SW480 (cell line): ENCODE measurements around the gene ARAP1.

Experiments used
- DNase-seq: peaks from one replicate; pipeline ENCODE4 v3.0.0-alpha.2; 2016; ENCODE audit warnings: low spot score

The ARAP1 gene

DNA sequence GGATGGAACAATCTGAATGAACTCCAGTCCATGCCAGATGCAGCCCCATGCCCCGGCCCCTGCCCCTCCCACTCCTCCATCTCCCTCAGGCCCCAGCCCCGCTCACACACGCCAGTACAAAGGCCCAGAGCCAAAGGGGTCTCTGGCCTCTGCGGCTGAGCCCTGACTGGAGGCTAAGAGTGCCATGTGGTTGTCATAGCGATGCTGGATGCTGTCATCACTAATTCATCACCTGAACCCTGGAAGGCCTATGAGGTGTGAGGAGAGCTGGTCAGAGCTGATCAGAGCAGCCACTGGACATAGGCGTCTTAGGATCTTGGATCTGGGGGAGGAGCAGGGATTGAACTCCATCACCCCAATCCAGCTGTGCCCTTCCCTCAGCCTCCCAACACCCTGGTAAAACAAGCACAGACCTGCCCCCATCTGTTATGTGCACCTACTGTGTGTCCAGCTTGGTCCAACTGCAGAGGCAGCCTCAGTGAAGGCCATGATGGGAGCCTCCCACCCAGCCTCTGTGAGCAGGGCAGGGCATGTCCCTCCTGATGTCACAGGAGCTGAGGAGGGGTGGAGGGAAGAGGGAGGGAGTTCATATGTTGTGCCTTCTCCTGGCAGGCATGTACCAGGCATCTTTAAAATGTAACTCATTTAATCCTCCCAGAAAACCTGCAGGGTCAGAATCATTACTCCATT is 94.7 kb downstream of the ARAP1 start:
- no peak for DNase-seq

DNA sequence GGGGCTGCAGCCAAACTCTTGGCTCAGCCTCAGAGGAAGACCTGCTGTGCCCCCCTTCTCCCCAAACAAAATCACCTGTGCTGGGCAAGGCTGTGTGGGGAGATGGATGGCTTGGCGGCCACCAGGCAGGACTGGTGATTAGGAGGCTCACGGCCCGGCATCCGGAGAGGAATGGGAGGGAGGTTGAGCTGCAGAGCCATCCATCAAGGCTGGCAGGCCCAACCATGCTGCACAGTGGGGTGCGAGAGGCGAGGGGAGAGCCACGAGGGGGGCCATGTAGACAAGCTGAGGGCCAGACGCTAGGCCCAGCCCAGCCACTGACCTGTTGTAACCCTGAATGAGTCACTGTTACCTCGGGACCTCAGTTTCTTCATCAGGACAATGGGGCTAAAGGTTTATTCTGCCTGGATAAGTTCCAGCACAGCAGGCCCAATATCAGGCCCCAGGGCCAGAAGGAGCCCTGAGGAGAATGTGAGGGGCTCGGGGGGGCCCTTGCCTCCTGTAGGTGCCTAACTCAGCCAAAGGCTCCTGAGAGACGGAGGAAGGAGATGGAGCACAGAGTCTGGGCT is 96.2 kb downstream of the ARAP1 start:
- DNase-seq, result no peak

DNA sequence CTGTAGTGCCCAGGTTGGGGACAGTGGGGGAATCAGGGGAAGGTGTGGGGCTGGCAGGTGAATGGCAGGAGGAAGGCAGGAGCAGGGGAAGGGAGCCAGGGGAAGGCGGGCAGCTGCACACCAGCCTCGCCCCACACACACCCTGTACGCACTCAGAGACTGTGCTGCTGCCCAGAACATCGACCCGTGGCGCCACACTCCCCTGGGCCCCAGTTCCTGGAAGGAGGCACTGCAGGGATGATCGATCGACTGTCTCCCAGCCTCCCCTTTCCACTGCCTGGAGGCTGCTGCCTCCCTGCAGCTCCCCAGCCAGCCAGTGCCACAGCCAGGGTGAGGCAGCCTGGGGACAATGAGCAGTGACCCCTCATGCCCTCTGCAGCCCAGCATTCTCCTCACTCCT is 97.2 kb downstream of the ARAP1 start:
- DNase-seq, result no peak

DNA sequence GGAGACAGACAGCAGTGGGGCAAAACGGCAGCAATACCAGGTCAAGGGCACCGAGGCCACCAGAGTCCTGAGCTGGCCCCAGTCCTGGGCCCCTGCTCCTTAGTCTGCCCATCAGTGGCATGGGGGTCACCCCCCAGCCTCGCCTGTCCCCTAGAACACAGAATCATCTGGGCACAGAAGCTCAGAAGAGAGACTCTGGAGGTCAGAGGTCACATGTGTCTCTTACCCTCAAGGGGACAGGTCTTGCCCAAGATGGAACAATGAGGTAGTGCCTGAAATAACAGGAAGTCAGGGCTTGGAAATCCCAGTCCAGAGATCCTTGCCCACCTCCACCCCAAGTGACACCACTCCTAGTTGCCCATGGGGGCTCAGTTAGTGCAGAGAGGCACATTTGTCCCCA is 98.6 kb downstream of the ARAP1 start:
- DNase-seq, result no peak

DNA sequence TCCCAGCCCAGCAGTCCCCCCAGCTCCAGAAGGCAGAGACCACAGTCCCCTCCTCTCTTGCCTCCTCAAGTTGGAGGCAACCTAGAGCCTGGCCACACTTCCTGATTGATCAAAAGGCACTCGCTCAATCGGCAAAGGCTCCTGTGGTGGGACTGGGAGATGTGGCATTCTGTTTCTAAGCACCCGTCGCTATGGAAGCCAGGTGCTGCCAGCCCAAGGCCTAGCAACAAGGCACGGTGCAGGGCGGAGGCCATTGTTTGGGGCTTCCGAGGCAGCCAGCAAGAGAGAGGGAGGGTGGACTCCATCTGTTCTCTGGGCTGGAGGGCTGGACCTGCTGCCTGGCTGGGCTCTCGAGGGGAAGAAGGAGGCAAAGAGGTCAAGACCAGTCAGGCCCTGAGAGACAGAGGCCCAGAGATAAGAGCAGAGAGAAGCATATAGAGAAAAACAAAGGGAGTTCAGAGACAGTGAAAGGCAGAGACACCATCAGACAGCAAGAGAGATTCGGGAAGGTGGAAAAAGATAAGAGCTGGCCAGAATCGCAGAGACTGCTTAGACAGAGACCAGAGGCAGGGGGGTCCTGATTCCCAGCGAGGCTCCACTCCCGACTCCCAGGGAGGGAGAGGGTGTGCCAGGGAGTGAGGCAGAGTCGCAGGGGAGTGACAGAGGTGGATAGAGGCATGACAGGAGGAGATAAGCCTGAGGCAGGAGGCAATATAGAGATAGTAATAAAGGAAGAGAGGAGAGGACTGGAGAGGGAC is 99.2 kb downstream of the ARAP1 start:
- no peak for DNase-seq

DNA sequence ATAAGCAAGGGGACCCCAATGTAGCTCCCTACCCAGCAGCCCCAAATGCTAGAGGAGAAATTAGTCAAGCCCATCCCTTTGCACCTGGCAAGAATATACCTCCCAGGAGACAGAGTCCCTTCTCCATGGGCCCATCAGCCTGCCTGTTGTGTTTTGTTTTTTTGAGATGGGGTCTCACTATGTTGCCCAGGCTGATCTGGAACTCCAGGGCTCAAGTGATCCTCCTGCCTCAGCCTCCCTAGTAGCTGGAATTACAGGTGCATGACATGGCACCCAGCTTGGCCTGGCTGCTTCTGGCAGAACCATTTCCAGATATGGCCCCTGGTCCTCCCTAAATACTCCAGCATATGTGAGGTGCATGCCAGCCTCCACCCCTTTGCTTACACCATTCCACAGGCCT is 100.1 kb downstream of the ARAP1 start:
- DNase-seq, result no peak

DNA sequence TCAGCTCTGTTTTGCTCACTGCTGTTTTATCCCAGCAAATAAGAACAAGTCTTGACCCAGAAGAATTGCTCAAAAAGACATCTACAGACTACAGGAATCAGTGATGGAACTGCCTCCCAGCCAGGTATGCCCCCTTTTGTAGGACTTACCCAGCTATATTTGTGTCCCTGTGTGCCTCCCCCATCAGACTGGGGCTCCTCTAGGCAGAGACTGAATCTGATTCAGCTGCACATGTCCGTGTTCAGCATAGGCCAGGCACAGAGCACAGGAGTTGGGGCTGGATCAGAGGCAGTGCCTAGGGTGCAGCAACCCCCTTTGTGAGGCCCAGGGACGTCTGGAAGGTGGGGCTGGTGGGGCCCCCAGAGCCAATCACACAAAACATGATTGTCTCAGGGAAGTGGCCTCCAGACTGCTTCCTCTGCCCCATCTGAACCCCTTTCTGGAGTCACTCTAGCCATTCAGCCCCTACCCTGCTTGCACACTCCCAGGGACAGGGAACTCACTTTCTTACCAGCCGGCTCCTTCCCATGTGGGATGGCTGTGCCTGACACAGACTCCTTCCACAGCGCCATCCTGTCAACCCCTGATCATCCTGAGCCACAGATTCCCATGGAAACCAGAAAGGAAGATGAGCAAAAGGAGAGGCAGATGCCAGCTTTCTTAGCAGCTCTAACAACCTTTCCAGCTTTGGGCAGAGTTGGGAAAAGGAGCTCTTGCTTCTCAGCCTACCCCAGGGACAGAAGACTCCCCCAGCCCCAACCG is 102.8 kb downstream of the ARAP1 start:
- DNase-seq, result no peak

DNA sequence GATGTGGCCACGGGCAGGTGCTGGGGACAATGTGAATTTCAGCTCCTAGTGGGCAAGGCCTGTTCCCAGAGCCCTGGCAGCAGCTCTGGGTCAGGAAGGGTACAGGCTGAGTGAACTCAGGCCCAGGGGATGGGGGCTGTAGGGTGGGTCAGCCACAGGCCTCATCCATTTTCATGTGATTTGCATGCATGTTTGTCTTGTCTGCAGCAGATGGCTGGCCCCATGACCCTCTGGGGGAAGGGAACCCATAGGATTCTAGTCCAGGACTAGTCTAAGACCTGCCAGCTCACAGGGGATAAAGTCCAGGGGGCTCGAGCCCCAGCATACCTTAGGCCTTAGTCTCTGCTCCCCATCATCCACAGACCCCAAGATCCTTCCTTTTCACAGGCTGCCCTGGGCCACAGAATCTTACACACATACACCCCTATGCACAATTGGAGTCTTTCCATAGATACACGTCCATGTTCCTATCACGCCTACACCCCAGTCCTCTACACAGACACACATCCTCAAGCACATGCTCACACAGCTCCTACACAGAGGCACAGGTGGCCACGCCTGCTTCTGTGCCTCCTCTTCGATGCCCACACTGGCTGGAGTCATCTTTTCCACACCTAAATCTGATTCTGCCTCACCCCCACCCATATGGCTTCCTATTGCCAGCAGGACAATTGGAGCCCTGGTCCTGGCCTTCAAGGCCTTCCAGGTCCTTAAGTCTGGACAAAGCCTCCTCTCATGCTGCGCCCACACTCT is 103.6 kb downstream of the ARAP1 start:
- no peak for DNase-seq

DNA sequence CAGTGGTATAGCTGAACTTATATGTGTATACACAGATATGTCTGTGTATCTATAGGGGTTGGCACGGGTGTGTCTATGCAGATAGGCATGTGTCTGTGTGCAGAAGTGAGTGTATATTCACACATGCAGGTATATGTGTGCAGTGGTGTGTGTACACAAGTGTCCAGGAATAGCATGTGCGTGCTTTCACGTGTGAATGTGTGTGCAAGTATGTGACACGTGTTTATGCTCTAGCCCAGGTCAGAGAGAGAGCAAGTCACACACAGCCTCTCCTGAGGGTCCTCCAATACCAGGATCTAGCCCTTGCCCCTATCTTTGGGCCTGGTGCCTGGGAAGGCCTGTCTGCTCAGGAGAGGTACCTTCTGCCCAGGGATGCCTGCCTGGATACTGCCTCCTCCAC is 104.3 kb downstream of the ARAP1 start:
- DNase-seq, result no peak

DNA sequence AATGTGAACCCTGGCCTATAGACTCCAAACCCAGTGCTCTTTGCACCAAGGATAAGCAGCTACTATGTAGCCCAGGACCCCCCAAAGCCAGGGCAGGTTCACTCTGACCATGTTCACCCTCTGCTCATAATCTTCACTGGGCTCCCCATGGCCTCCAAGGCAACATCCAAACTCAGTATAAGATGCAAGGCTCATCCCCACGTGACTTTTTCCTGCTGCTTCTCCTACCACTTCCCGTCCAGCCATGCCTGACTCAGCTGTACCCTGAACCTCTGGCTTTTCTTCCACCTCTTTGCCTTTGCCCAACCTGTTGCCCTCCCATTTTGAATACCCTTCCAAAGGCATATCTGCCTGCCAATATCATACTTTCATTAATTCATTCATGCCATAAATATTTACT is 105.7 kb downstream of the ARAP1 start:
- no peak for DNase-seq

DNA sequence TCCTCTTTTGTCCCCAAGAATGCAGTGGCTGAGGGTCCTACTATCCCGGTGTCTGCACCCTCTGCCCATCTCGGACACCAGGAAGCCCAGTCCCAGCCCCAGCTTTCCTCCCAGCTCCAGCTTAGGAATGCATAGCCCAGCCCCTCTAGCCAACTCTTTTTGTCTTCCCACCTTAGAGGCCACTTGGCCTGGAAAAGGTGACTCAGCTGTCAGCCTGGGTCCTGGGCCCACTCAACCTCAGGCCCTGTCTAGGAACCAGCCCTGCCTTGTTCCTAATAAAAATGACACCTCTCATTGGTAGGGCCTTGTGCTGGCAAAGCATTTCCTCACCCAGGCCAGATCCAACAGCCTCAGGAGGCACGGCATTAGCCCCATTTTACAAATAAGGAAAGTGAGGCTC is 106.2 kb downstream of the ARAP1 start:
- no peak for DNase-seq

DNA sequence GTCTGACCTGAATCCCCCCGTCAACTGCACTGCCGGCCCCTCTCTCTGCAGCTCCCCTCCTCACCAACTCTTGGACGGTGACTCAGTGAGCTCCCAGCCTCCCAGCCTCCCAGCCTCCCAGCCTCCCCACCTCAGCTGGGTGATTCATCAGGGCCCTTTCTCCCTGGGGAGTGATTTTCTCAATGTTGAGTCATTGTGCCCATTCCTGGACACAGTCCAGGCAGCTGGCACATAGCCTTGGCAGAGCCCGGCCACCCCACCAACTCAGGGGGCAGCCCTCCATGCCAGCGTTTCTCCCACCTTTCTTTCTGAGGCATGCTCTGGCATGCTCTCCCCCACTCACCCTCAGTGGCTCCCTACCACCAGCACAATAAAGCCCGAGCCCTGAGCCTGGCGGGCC is 108.7 kb downstream of the ARAP1 start:
- peak; percentile 38 for DNase-seq

DNA sequence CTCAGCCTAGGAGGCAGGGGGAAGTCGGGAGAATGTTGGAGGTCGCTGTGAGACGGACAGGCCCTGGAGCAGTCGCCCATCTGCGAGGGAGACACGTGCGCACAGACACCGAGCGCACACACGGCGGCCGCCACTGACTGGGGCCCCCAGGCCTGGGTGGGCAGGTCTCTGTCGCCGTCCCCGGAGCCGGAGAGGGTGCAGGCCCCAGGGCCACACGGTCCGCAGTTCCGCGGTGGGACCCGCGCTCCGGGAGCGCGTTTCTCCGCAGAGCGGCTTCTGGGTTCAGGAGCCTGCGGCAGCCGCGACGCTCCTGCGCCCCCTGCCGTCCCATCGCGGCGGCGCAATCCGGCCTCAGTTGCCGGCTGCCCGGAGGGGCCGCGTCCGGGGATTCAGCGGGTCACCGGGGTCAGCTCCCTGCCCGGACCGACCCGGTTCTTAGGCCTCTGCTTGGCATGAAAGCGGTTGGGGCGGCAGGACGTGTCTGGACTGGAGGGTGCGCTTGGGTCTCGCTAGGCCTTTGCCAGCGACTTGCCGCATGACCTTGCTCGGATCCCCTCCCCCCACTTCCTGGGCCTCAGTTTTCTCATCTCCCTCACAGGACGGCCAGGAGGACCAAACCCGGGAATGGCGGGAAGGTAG is 109.2 kb downstream of the ARAP1 start:
- DNase-seq, result peak; percentile 39

DNA sequence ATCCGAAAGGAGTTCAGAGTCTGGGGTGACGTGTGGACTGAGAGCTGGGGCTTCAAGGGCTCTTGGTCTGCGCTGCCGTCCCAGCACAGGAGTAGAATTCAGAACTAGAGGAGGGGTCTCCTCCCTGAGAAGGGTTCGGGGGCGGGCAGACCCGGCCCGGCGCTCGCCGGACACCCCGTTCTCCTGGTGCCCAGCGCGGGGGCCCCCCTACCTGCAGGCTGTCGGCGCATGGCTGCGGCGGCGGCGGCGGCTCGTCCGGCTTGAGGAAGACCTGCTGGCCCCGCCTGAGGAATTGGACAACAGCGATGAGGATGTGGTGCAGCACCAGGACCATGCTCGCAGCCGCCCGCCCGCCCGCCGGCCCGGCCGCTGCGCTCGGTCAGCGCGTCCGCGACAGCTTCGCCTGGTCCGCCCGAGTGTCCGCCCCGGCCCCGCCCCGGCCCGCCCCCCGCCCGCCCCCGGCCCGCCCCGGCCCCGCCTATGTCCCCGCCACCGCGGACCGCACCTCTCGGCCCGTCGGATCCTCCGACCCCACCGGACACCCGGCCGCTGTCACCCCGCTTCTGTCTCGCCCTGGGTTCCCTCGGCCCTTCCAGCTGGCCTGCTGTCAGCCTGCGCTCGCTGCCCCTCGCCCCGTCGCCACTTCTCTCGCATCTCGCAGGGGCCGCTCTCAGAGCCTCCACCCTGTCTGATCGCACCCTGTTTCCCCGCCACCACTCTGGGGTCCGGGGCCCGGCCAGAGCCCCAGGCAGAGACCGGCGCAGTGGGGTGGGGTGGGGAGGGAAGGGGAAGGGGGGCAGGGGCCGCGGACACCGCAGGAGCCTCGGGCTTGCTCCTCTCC is 109.9 kb downstream of the ARAP1 start:
- DNase-seq, result peak; percentile 46

DNA sequence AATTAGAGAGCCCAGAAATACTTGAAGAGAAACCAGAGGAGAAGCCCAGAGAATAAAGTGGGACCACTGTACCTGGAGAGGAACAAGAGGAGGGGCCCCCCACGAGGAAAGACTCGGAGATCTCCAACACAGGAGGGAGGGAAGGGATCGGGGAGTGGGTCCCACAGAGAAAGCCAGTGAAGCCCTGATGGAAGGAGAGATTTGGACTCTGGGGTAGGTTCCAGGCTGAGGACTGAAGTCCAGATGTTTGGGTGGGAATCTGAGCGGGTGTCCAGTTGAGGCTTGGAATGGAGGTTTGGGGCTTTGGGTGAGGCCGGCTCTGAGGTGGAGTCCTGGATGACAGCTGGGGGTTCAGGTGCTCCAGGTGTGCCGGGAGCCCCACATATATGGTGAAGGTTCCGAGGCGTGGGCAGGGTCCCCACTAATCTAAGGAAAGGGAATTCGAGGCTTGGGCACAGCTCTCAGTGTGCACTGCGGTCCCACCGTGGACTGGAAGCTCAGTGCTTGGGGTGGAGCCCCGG is 110.6 kb downstream of the ARAP1 start:
- DNase-seq, result no peak

DNA sequence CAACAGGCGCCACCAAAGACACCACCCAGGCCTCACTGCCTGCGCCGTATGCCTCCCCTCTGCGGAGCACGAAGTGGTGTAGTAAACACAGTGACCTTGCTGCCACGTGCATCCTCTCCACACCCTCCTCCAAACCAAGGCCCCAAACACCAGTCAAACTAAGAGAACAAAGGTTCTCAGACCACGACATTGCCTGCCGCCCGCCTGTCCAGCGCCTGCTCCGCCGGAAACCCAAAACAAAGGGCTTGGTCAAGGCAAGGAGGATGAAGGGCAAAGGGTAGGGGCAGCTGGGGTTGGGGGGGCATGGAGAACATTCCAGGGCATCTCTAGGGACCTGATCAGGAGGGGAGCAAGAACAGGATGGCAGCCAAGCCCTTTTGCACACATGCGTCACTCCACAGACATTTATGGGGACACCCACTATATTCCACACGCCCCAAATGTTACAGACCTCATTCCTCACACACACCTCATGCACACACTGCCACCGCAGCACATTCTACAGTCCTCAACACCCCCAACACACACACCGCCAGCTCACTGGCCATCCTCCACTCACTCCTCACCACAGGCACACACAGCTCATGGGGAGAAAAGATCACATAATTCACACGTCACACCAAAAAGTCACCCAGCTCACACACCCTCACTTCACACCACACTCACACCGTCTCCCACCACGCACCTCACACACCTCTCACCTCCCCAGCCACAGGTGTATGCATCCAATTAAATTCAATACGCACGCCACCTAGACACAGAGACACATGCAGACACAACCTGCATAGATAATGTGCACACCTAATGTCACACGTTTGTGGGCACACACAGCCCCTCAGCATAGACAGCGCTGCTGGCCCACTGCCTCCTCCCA is 112.5 kb downstream of the ARAP1 start:
- no peak for DNase-seq

DNA sequence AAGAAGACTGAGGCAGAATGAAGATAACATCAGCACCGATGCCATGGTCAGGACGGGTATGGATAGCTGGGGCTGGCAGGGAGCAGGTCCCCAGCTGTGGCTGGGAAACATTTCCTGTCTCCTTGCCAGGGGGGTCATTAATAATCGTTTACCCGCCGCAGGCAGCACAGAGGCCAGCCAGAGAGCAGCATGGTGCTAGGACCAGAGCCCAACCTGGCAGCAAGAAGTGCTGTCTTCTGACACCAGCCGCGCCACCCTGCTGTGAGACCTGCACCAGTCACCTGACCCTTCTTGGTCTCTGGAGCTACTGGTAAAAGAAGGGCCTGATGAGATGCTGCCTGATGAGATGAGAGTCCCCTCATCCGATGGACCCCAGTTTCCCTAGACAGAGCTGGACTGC is 114.3 kb downstream of the ARAP1 start:
- DNase-seq, result no peak

DNA sequence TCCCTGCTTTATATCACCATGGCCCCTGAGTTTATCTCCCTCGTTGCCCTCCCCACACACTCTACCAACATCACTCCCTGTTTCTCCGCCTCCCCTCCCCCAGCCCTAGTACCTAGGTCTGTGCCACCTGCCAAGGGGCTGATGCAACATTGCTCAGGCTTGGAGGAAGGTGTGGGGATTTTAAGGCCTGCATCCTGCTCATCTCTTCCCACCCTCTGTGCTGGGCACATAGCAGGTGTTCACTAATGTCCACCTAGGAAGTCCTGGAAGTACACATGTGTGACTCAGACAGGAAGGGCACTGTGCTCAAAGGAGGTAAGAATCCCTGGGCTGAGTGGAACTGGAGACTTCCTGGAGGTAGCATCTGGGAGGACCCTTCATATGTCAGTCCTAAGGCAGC is 115.0 kb downstream of the ARAP1 start:
- DNase-seq, result peak; percentile 28

DNA sequence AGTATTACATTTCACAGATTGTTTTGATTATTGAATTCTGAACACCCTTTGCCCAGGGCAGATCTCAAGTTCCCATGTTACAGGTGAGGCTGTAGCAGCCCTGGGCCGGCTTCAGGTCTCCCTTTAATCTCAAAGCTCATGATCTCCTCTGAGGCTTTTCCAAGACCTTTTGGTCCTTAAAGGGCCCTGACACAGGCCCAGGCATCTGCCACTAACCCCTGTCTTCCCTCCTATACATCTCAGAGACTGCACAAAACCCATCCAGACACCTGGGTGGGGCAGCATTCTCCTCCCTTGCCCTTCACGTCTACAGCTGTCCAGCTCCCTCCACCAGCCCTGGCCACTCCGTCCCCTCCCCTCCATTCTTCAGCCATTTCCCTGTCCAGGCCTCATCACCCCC is 115.8 kb downstream of the ARAP1 start:
- no peak for DNase-seq
